Activated T-cell treated with anti-CD3 and anti-CD28 coated beads for 48 hours (primary cell): ENCODE data around the gene PTPN3.

Experiments
- DNase-seq: peaks from one replicate; pipeline ENCODE4 v3.0.0-alpha.2; 2020; ENCODE audit warnings: low read depth

Gene PTPN3

DNA sequence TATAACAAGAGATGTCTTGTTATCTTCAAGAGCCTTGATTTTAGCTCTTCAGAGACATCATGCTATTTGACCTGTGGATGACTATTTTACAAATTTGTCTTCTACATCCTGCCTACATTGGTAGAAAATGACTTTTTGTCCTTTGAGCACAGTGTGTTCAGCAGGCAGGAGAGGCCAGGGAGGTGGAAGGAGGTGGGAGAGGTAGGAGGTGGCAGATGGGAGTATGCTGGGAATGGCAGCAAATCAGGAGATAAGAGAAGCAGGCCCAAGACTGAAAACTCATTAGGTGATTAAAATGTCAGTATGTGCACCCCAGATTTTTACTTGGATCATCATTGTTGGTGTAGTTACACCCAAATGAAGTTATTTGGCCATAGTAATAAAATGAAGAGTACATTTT, 44.1 kb downstream of the PTPN3 start:
- DNase-seq, result no peak

- DNase-seq, result no peak
These were observed 44.8 kb downstream of the PTPN3 start for GRCh38 chr9:109453210-109453842.

GRCh38 chr9:109452761-109453160, 45.3 kb downstream of the PTPN3 start:
- no peak for DNase-seq

GRCh38 chr9:109451311-109452025, 46.6 kb downstream of the PTPN3 start:
- no peak for DNase-seq

DNA sequence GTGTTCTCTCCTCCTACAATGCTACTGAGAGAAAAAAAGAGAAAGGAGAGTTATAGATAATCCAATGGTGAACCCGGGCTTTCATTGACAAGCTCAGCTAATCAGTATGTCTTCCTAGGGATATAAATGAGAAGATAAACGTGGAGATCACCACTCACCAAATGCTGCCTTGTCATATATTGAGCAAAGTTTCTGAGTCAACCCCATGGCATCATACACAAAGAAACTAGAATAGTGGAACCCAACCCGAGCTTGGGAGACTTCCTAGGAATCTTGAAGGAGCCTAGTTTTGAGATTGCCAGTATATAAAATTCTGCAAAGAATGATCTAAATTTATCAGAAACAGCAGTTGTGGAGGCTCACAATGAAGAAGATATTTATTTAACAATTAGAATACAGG, 47.8 kb downstream of the PTPN3 start:
- DNase-seq, result no peak

DNA sequence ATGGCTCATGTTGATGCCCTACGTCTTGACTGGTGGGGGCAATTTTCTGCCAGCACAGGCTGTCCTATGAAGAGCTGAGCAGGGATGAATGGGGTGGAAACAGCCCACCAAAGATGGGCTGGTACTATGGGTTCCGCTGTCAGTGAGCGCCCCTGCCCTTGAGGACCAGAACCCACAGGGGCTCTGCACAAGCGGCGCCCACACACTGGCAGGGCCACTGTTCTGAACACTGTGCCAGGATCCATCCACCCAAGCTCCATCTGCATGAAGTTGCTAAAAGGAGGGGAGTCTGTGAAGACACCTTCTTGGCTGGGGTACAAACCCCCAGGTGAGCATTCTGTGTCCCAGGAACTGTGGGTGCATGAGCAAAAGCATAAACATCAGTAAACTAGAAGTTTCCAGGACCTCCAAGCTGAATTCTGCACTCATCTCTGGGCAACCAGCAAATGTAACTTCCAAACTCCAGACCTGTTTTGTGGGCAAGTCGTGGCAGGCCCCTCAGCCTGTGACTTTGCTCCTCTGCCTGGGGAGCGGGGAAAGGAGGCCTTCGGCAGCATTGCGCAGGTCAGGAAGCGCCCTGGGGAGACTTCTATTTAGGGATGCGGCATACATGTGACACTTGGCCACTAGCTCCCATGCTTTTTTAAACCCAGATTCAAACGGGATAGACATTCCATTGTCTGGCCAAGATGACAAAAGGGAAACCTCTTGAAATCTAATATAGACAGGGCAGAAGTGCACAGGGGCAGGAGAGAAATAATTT, 48.9 kb downstream of the PTPN3 start:
- DNase-seq, result no peak

GRCh38 chr9:109448223-109448622, 49.9 kb downstream of the PTPN3 start:
- DNase-seq, result no peak

GRCh38 chr9:109447329-109448076, 50.6 kb downstream of the PTPN3 start:
- DNase-seq, result no peak

DNA sequence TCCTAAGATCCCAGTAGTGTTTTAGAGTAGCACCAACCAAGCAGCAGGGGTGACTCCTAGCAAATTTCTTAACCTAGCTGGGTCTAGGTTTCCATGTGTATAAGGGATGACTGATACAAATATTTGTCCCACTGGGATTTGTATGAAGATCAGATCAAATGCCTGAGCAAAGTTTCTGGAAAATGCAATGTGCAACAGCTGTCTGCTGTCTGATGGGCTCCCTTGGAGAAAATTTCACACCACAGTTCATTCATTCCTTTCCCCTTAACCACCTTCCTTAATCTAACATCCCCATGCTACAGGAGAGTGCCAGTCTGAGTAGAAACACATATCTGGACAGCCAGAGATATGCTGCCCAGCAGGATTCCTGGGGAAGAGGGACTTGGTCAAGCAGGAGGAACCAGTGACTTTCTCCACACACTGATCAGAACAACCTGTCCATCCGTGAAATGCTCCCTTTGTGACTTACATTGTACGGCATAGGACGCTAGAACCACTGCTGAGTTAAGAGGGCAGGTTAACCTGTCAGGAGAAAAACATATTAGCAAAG, 53.3 kb downstream of the PTPN3 start:
- DNase-seq, result no peak

- DNase-seq, result no peak
These were observed 55.4 kb downstream of the PTPN3 start for GRCh38 chr9:109442716-109443115.

DNA sequence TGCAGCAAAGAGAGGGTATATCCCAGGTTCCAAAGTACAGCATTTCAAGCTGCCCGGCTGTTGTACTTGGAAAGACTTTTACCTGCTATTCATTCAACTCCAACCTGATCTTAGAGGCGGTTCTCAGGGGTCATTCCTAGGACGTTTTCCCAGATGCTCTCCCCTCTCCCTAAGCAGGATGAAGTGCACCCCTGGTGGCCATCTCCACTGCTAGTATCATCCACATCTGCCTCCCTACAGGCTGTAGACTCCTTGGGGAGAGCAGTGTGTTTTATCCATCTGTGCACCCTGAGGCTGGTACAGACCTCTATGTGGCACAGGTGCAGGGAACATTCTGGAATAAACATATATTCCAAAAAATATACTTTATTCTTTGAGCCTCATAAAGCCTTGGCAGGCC, 56.8 kb downstream of the PTPN3 start:
- DNase-seq, result no peak

GRCh38 chr9:109440797-109441287, 57.3 kb downstream of the PTPN3 start:
- peak; percentile 27 for DNase-seq

- no peak for DNase-seq
These were observed 58.0 kb downstream of the PTPN3 start for GRCh38 chr9:109440117-109440515.

- DNase-seq, result no peak
These were observed 58.6 kb downstream of the PTPN3 start for GRCh38 chr9:109439378-109440116.

GRCh38 chr9:109437286-109437685, 60.8 kb downstream of the PTPN3 start:
- DNase-seq, result no peak

- no peak for DNase-seq
These were observed 62.0 kb downstream of the PTPN3 start for GRCh38 chr9:109436071-109436470.

DNA sequence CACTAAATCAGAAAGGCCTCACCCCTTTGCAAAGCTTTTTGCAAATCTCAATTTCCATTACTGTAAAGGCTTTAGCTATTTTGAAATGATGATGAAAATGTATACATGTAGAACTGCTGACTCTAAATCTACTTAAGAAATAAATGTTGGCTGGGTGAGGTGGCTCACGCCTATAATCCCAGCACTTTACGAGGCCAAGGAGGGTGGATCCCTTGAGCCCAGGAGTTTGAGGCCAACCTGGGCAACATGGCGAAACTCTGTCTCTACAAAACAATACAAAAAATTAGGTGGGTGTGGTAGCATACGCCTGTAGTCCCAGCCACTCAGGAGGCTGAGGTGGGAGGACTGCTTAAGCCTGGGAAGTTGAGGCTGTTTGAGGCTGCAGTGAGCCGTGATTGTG, 64.6 kb downstream of the PTPN3 start:
- no peak for DNase-seq

- DNase-seq, result no peak
These were observed 67.9 kb downstream of the PTPN3 start for GRCh38 chr9:109430231-109430630.

GRCh38 chr9:109428854-109429253, 69.3 kb downstream of the PTPN3 start:
- no peak for DNase-seq

DNA sequence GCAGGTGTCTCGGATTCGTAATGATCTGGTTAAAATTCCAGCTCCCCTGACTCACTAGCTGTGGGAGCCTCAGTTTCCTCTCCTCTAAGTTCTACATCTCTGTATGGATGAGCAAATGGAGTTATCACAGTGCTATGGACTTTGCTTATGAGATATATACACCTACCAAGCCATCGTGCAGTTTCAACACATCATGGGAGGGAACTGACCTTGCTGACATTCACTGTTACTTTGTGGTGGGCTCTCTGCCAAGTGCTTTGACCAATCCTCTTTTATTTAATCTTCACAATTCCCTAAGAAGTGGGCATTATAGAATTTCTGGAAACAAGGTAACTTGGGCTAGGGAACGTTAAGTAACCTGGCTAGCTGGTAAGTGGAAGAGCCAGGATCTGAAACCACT, 70.2 kb downstream of the PTPN3 start:
- DNase-seq, result no peak
